ENCODE results near the gene TLL1. TPM values are rescaled to one million over a fixed set of nuclear protein-coding genes. Genes with fewer than 3 reads are reported as not detected.
A peak's percentile ranks its signal among the peaks of the same experiment; 100 is the strongest.

TLL1 gene
- total RNA-seq, 1 experiment from 2014 or later: not detected

- no peaks in the 10 kb centered on the region for H3K36me3 ChIP-seq
- no peaks in the 10 kb centered on the region for H3K27me3 ChIP-seq
- 0 out of 2 replicates have a peak, but pooled peaks cover 3% of the 10 kb centered on the region for H3K9me3 ChIP-seq
- no peak for DNase-seq
- H3K4me3 ChIP-seq: no peak overlapping the region
Measured at GRCh38 chr4:166065324-166065723, 192.3 kb downstream of the TLL1 start.

- Histone ChIP-seq H3K4me3 (no peak overlapping the region), H3K27me3 (no peaks in the 10 kb centered on the region), H3K9me3 (0 out of 2 replicates have a peak, but pooled peaks cover under 1% of the 10 kb centered on the region), H3K36me3 (no peaks in the 10 kb centered on the region)
- DNase-seq: no peak
Measured at GRCh38 chr4:166066936-166067335, 193.9 kb downstream of the TLL1 start.

- no peaks in the 10 kb centered on the region for H3K27me3 ChIP-seq
Measured at GRCh38 chr4:166067915-166068314, 194.9 kb downstream of the TLL1 start.

GRCh38 chr4:166073783-166074182 is 200.7 kb downstream of the TLL1 start:
- DNase-seq: no peak
- Histone ChIP-seq H3K9me3 (no peaks in the 10 kb centered on the region), H3K36me3 (no peaks in the 10 kb centered on the region), H3K27me3 (no peaks in the 10 kb centered on the region), H3K4me3 (no peak overlapping the region)

More at GRCh38 chr4:166067915-166068314, 194.9 kb downstream of the TLL1 start:
- no peaks in the 10 kb centered on the region for H3K36me3 ChIP-seq
- no peak for DNase-seq
- H3K9me3 ChIP-seq: no peaks in the 10 kb centered on the region
- no peak overlapping the region for H3K4me3 ChIP-seq

GRCh38 chr4:166075599-166075998 is 202.6 kb downstream of the TLL1 start:
- Histone ChIP-seq H3K27me3 (no peaks in the 10 kb centered on the region), H3K4me3 (no peak overlapping the region), H3K9me3 (no peaks in the 10 kb centered on the region), H3K36me3 (no peaks in the 10 kb centered on the region)
- DNase-seq: no peak

- no peak overlapping the region for H3K4me3 ChIP-seq
- no peaks in the 10 kb centered on the region for H3K9me3 ChIP-seq
- no peaks in the 10 kb centered on the region for H3K36me3 ChIP-seq
- H3K27me3 ChIP-seq: no peaks in the 10 kb centered on the region
- no peak for DNase-seq
Measured at GRCh38 chr4:166077782-166078181, 204.7 kb downstream of the TLL1 start.

- H3K36me3 ChIP-seq: no peaks in the 10 kb centered on the region
- no peak for DNase-seq
- no peak overlapping the region for H3K4me3 ChIP-seq
- no peaks in the 10 kb centered on the region for H3K9me3 ChIP-seq
- H3K27me3 ChIP-seq: no peaks in the 10 kb centered on the region
Measured at GRCh38 chr4:166078383-166078782, 205.3 kb downstream of the TLL1 start.

GRCh38 chr4:166078955-166079354 is 205.9 kb downstream of the TLL1 start:
- DNase-seq: no peak
- Histone ChIP-seq H3K27me3 (no peaks in the 10 kb centered on the region), H3K4me3 (no peak overlapping the region), H3K36me3 (no peaks in the 10 kb centered on the region), H3K9me3 (no peaks in the 10 kb centered on the region)

- no peak overlapping the region for H3K4me3 ChIP-seq
- no peak for DNase-seq
- H3K27me3 ChIP-seq: no peaks in the 10 kb centered on the region
- H3K36me3 ChIP-seq: no peaks in the 10 kb centered on the region
- no peaks in the 10 kb centered on the region for H3K9me3 ChIP-seq
Measured at GRCh38 chr4:166087569-166087968, 214.5 kb downstream of the TLL1 start.

- no peaks in the 10 kb centered on the region for H3K27me3 ChIP-seq
- no peak overlapping the region for H3K4me3 ChIP-seq
- no peak for DNase-seq
Measured at GRCh38 chr4:166088576-166088975, 215.5 kb downstream of the TLL1 start.

GRCh38 chr4:166091146-166091545 is 218.1 kb downstream of the TLL1 start:
- no peaks in the 10 kb centered on the region for H3K27me3 ChIP-seq
- no peak for DNase-seq
- no peaks in the 10 kb centered on the region for H3K9me3 ChIP-seq

More at GRCh38 chr4:166088576-166088975, 215.5 kb downstream of the TLL1 start:
- H3K36me3 ChIP-seq: no peaks in the 10 kb centered on the region
- no peaks in the 10 kb centered on the region for H3K9me3 ChIP-seq

GRCh38 chr4:166091912-166092510 is 219.0 kb downstream of the TLL1 start:
- Histone ChIP-seq H3K27me3 (no peaks in the 10 kb centered on the region), H3K9me3 (no peaks in the 10 kb centered on the region), H3K36me3 (no peaks in the 10 kb centered on the region), H3K4me3 (no peak overlapping the region)
- DNase-seq: no peak

More at GRCh38 chr4:166091146-166091545, 218.1 kb downstream of the TLL1 start:
- no peak overlapping the region for H3K4me3 ChIP-seq
- H3K36me3 ChIP-seq: no peaks in the 10 kb centered on the region

GRCh38 chr4:166092797-166093290 is 219.8 kb downstream of the TLL1 start:
- DNase-seq: no peak
- no peaks in the 10 kb centered on the region for H3K36me3 ChIP-seq
- no peaks in the 10 kb centered on the region for H3K9me3 ChIP-seq
- no peaks in the 10 kb centered on the region for H3K27me3 ChIP-seq
- H3K4me3 ChIP-seq: no peak overlapping the region

GRCh38 chr4:166104623-166105022 is 231.6 kb downstream of the TLL1 start:
- DNase-seq: no peak
- H3K4me3 ChIP-seq: no peak overlapping the region
- H3K27me3 ChIP-seq: no peaks in the 10 kb centered on the region
- H3K9me3 ChIP-seq: no peaks in the 10 kb centered on the region
- no peaks in the 10 kb centered on the region for H3K36me3 ChIP-seq

GRCh38 chr4:166121897-166122296 is 248.9 kb downstream of the TLL1 start:
- Histone ChIP-seq H3K9me3 (no peaks in the 10 kb centered on the region), H3K36me3 (no peaks in the 10 kb centered on the region), H3K27me3 (no peaks in the 10 kb centered on the region), H3K4me3 (no peak overlapping the region)
- DNase-seq: no peak

- DNase-seq: no peak
- H3K27me3 ChIP-seq: no peaks in the 10 kb centered on the region
- H3K4me3 ChIP-seq: no peak overlapping the region
- no peaks in the 10 kb centered on the region for H3K9me3 ChIP-seq
- H3K36me3 ChIP-seq: no peaks in the 10 kb centered on the region
Measured at GRCh38 chr4:166123546-166123945, 250.5 kb downstream of the TLL1 start.

- Histone ChIP-seq H3K27me3 (no peaks in the 10 kb centered on the region), H3K4me3 (no peak overlapping the region)
- DNase-seq: peak; percentile 15
Measured at GRCh38 chr4:166128403-166128802, 255.4 kb downstream of the TLL1 start.

GRCh38 chr4:166134285-166134684 is 261.2 kb downstream of the TLL1 start:
- Histone ChIP-seq H3K27me3 (no peaks in the 10 kb centered on the region), H3K36me3 (no peaks in the 10 kb centered on the region), H3K9me3 (peaks cover 2% of the 10 kb centered on the region; the same call in 1 of the 2 replicates), H3K4me3 (no peak overlapping the region)
- DNase-seq: no peak

More at GRCh38 chr4:166128403-166128802, 255.4 kb downstream of the TLL1 start:
- Histone ChIP-seq H3K36me3 (no peaks in the 10 kb centered on the region), H3K9me3 (peaks cover 2% of the 10 kb centered on the region; the same call in 1 of the 2 replicates)

Measured in MG63 (cell line).